NCI-H1694 treated with DMSO at 0.1 percent for 48 hours (cell line): ENCODE results near the gene SNTA1.
"Not testable (repeated sequence)": the region's sequence is repeated elsewhere in the genome, so short reads cannot be mapped to it uniquely, and the experiment has no call there.

Experiments used
- DNase-seq: peaks from one replicate; lab custom pipeline; 2025; lab: John Stamatoyannopoulos, UW

Gene SNTA1

GRCh38 chr20:33443512-33444239 lies at the start of gene SNTA1:
Gene SNTA1, minus strand, starts transcription at chr20:33443763. Its CDS starts 143 bp downstream, at chr20:33443620.
- DNase-seq: peak; percentile 55

- no peak for DNase-seq
Measured at GRCh38 chr20:33490934-33491656, 47.5 kb upstream of the SNTA1 start.

DNA sequence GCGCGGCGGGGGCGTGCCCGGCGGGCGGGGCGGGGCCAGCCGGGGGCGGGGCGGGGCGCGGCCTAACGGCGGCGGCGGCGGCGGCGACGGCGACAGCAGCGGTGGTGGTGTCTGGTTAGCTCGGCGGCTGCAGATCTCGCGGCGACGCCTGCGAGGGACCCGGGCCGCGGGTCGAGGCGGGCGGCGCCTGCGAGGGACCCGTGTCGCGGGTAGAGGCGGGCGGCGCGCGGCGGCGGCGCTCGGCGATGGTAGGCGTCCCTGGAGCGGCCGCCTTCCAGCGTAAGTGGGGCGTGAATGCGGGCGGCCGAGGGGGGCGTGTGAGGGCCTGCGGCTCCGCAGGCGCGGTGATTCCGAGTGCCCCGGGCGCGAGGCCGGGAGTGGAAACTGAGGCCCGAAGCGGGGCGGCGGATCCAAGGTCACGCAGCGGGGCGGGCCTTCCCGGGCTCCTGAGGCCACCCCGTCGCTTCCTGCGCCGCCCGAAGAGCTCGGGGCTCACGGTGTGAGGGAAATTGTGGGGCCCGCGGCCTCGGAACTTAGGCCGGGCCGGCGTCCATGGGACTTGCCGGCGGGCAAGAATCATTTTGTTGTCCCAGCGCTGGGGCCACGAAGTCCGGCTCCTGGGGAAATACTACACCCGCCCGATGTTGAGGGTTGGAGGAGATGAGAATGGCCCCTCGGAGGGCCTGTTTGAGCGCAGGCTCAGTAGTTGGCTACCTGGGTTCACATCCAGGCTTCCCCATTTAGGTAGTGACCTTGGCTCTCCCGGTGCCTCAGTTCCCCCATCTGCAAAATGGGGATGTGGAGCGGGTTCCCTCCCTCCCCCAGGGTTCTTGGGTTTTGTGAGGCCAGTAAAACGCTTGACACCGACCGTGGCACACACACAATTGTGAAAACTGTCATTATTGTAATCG lies 46.7 kb upstream of the SNTA1 start, which contains the start of gene CBFA2T2:
Gene CBFA2T2, plus strand, starts transcription at position 74 of the 911 bp plus-strand sequence. Its CDS starts 172 bp downstream, at position 246.
- DNase-seq: no peak

DNA sequence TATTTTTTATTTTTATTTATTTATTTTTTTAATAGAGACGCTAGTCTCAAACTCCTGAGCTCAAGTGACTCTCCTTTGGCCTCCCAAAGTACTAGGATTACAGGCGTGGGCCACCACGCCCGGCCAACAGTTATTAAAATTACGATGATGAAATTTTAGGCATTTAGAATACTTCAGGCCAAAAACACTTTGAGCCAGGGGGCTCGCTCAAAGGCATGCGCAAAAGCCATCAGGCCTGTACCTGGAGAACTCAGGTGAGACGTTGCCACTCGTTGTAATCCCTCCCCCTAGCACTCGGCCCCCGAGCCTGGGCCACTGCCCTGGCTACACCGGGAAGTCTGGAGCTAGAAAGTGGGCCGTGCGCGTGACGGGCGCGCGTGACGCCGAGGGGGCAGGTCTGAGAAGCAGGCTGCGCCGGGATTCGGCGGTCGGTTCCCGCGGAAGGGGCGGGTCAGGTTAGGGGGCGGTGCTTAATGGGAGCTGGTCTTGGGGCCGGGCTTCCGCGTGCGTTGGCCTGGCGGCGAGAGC lies 46.0 kb upstream of the SNTA1 start:
- peak; percentile 72 for DNase-seq

GRCh38 chr20:33488661-33489494 lies 45.3 kb upstream of the SNTA1 start:
- not testable (repeated sequence) for DNase-seq

- DNase-seq: no peak
Measured at GRCh38 chr20:33488201-33488600, 44.6 kb upstream of the SNTA1 start.

- not testable (repeated sequence) for DNase-seq
Measured at GRCh38 chr20:33483186-33483585, 39.6 kb upstream of the SNTA1 start.

DNA sequence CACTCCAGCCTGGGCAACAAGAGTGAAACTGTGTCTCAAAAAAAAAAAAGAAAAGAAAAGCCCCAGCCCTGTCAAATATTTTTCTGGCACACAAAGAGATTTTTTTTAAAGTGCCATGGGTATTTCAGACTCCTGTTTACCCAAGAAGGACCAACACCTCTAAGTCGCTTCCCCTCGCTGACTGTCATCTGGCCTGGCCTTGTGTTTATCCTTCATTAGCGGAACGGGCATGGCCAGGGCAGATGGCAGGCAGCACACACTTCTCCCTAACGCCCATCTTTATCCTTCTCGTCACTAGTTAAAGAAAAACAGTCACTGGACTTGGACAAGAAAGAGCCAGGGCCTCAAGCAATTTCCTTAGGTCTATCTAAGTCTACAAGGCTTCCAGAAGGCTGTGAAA lies 39.0 kb upstream of the SNTA1 start:
- no peak for DNase-seq

- no peak for DNase-seq
Measured at GRCh38 chr20:33481431-33481941, 37.9 kb upstream of the SNTA1 start.

GRCh38 chr20:33480048-33480447 lies 36.5 kb upstream of the SNTA1 start:
- DNase-seq: no peak

GRCh38 chr20:33477386-33478234 lies 34.0 kb upstream of the SNTA1 start:
- no peak for DNase-seq

DNA sequence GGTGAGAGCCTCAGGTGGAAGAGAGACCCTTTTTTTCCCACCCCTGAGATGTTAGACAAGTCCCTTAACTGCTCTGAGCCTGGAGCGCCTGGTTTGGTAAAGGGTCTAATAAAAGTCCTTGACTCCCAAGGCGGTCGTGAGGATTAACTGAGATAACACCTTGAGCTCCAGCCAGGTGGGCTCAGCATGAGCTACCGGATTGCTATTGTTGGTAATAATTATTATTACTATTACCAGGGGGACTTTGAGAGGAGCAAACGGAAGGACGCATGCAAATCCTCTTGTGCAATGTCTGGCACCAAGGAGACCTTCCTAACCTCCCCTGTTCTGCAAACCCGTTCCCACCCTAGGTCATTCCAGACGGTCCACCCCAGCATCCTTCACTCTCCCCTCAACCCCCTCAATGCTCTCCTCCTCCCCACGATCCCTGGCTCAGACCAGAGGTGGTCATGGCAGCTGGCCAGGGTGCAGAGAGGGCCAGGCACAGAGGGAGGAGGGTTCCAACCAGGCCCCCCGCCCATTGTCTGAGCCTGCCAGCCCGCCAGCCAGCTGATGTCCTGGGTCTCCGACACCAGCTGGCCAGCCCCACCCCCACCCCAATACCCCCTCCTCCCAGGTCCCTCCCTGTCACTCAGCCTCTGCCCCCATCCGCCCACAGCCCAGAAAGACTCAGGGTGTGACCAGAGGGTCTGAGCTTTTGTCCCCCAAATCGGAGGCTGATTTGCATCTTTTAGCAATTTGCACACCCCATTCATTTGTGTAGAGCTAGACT lies 32.0 kb upstream of the SNTA1 start:
- DNase-seq: no peak

DNA sequence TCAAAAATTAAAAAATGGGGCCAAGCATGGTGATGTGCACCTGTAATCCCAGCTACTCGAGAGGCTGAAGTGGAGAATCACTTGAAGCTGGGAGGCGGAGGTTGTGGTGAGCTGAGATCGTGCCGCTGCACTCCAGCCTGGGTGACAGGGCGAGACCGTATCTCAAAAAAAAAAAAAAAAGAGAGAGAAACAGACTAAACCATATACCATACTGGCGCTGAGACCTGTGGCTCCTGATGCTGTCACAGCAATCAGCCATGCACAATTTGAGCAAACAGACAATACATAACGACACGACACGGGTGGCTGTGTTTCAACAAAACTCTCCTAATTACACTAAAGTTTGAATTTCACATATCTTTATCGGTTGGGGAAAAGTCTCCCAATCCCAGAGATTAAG lies 31.4 kb upstream of the SNTA1 start:
- no peak for DNase-seq

- no peak for DNase-seq
Measured at GRCh38 chr20:33474097-33474873, 30.7 kb upstream of the SNTA1 start.

- DNase-seq: no peak
Measured at GRCh38 chr20:33472868-33473435, 29.4 kb upstream of the SNTA1 start.

- no peak for DNase-seq
Measured at GRCh38 chr20:33470866-33471265, 27.3 kb upstream of the SNTA1 start.

- no peak for DNase-seq
Measured at GRCh38 chr20:33470457-33470856, 26.9 kb upstream of the SNTA1 start.

GRCh38 chr20:33466303-33466646 lies 22.7 kb upstream of the SNTA1 start:
- DNase-seq: no peak
